CD14-positive monocyte (primary cell): Measurements from ENCODE around the gene ADK. TPM values are rescaled to one million over a fixed set of nuclear protein-coding genes. Genes with fewer than 3 reads are reported as not detected.

Experiments
- DNase-seq, 3 donors: peaks; one replicate each; pipeline ENCODE4 v3.0.0-alpha.2; 2011 to 2022
- H2AFZ ChIP-seq: 2 replicates; pipeline ENCODE4 v1.6.0; 2012; ENCODE audit warnings: mild to moderate bottlenecking, low read depth, low read length, inconsistent platforms; ENCODE audit not compliant: insufficient read depth, poor library complexity, severe bottlenecking
- H3K27ac ChIP-seq, 2 donors: 1 replicate in 1 of 2; 2 replicates in 1 of 2; pipeline ENCODE4 v1.5.1; 2012 to 2013; ENCODE audit warnings: low read length in 2 of 2, control low read depth in 1 of 2, inconsistent platforms in 1 of 2, low read depth in 1 of 2, mild to moderate bottlenecking in 1 of 2
- H3K27me3 ChIP-seq, 2 donors: one replicate each; pipeline versions ENCODE4 v1.6.0 to v1.6.1; 2011 to 2013; ENCODE audit warnings: low read length in 2 of 2; ENCODE audit not compliant: control insufficient read depth in 2 of 2, insufficient read depth in 2 of 2
- H3K36me3 ChIP-seq, 2 donors: replicated peaks in 1 of 2; 1 replicate in 1 of 2; 2 replicates in 1 of 2; pipeline versions ENCODE4 v1.5.1 to v1.6.1; 2012 to 2013; ENCODE audit warnings: low read length in 2 of 2, control low read depth in 1 of 2, inconsistent platforms in 1 of 2, mild to moderate bottlenecking in 1 of 2; ENCODE audit not compliant: insufficient read depth in 2 of 2, control insufficient read depth in 1 of 2
- H3K4me1 ChIP-seq, 2 donors: 1 replicate in 1 of 2; 2 replicates in 1 of 2; pipeline versions ENCODE4 v1.5.1 to v1.6.1; 2012 to 2013; ENCODE audit warnings: low read length in 2 of 2, control low read depth in 1 of 2, inconsistent platforms in 1 of 2, mild to moderate bottlenecking in 1 of 2, moderate library complexity in 1 of 2; ENCODE audit not compliant: insufficient read depth in 2 of 2, control insufficient read depth in 1 of 2
- H3K4me2 ChIP-seq: replicated peaks from 2 replicates; pipeline ENCODE3; 2012; ENCODE audit warnings: low read length, moderate library complexity, mild to moderate bottlenecking; ENCODE audit not compliant: poor library complexity, severe bottlenecking; ENCODE audit errors: extremely low read depth
- H3K4me3 ChIP-seq, 3 experiments: fragments of 200-600 bp in 1 of 3; sonication (generic) in 1 of 3; replicated peaks in 1 of 3; 1 replicate in 2 of 3; 2 replicates in 1 of 3; pipeline ENCODE4 v1.5.1; 2011 to 2013; ENCODE audit warnings: low read length in 3 of 3, mild to moderate bottlenecking in 3 of 3, control low read depth in 2 of 3, low read depth in 2 of 3, inconsistent platforms in 1 of 3, moderate library complexity in 1 of 3
- H3K79me2 ChIP-seq: 2 replicates; pipeline ENCODE4 v1.6.0; 2012; ENCODE audit warnings: mild to moderate bottlenecking, control low read depth, inconsistent platforms, low read length, moderate library complexity; ENCODE audit not compliant: insufficient read depth
- H3K9ac ChIP-seq: 2 replicates; pipeline ENCODE4 v1.6.0; 2017; ENCODE audit warnings: low read length, mild to moderate bottlenecking; ENCODE audit not compliant: insufficient read depth, poor library complexity, severe bottlenecking
- H3K9me3 ChIP-seq, 2 donors: replicated peaks in 1 of 2; 1 replicate in 1 of 2; 2 replicates in 1 of 2; pipeline versions ENCODE4 v1.5.1 to v1.6.1; 2012 to 2013; ENCODE audit warnings: low read length in 2 of 2, control low read depth in 1 of 2; ENCODE audit not compliant: control insufficient read depth in 1 of 2, insufficient read depth in 1 of 2
- H4K20me1 ChIP-seq: 2 replicates; pipeline ENCODE4 v1.6.0; 2012; ENCODE audit warnings: mild to moderate bottlenecking, low read length, control low read depth, moderate library complexity; ENCODE audit not compliant: insufficient read depth
- H3K27ac Mint-ChIP-seq, 7 donors: one replicate each; pipeline ENCODE4 v1.8.0; 2020; ENCODE audit warnings: mild to moderate bottlenecking in 7 of 7, mixed read lengths in 7 of 7, moderate library complexity in 6 of 7, inconsistent platforms in 2 of 7
- H3K27me3 Mint-ChIP-seq, 3 donors: one replicate each; pipeline ENCODE4 v1.8.0; 2021 to 2022; ENCODE audit warnings: low read depth in 3 of 3, mild to moderate bottlenecking in 3 of 3, mixed read lengths in 3 of 3, moderate library complexity in 3 of 3, inconsistent platforms in 1 of 3
- H3K36me3 Mint-ChIP-seq, 2 donors: one replicate each; pipeline ENCODE4 v1.8.0; 2020; ENCODE audit warnings: mixed read lengths in 2 of 2, inconsistent platforms in 1 of 2, mild to moderate bottlenecking in 1 of 2
- H3K4me1 Mint-ChIP-seq: one replicate; pipeline ENCODE4 v1.8.0; 2020; ENCODE audit warnings: mild to moderate bottlenecking, mixed read lengths
- H3K4me3 Mint-ChIP-seq, 2 donors: one replicate each; pipeline ENCODE4 v1.8.0; 2020; ENCODE audit warnings: mild to moderate bottlenecking in 2 of 2, mixed read lengths in 2 of 2, moderate library complexity in 1 of 2
- H3K9me3 Mint-ChIP-seq, 7 donors: one replicate each; pipeline ENCODE4 v1.8.0; 2020 to 2022; ENCODE audit warnings: mixed read lengths in 7 of 7, mild to moderate bottlenecking in 6 of 7, moderate library complexity in 6 of 7, inconsistent platforms in 2 of 7
- CTCF ChIP-seq: fragments of 200-600 bp; IDR thresholded peaks from one replicate; pipeline ENCODE4 v1.8.0; 2022; ENCODE audit warnings: antibody characterized with exemption, mild to moderate bottlenecking
- WGBS: methylation state at CpG from one replicate; pipeline ENCODE4 v1.1.5; 2013; ENCODE audit warnings: missing lambda C conversion rate; ENCODE audit not compliant: insufficient coverage; 5-methylcytosine and 5-hydroxymethylcytosine counted together
- intact Hi-C, 2 donors: fragments of 100-400 bp; cut with micrococcal nuclease; formaldehyde crosslinking; loops; one replicate each; pipeline versions ENCODE4 v1.15.0 to v1.15.1; 2023
- polyA plus RNA-seq, 3 donors: library from polyadenylated mRNA; depleted of rRNA in 1 of 3; unstranded in 2 of 3; stranded (reverse) in 1 of 3; fragments of 300-500 nt in 2 of 3; fragments of >200 nt in 1 of 3; fragmentation: Illumina TruSeq in 2 of 3; gene quantifications; 1 replicate in 2 of 3; 2 replicates in 1 of 3; pipeline ENCODE4 v1.2.3, GENCODE V29; 2012 to 2021

ADK gene
- polyA plus RNA-seq, 3 donors = 6.4 to 38.2 (median 35.7) TPM

GRCh38 chr10:74556072-74556705 lies 405.2 kb downstream of the ADK start:
- Mint-ChIP-seq H3K27ac (no peak overlapping the region), H3K4me3 (no peak overlapping the region), H3K36me3 (peaks cover 2 to 16% of the 10 kb centered on the region in 2 donors), H3K4me1 (no peaks in the 10 kb centered on the region), H3K9me3 (no peaks in the 10 kb centered on the region), H3K27me3 (peaks cover 0 to 2% (median 0%) of the 10 kb centered on the region in 3 donors)
- H3K36me3 ChIP-seq = peaks cover 0 to 5% of the 10 kb centered on the region in 2 donors
- no peaks in the 10 kb centered on the region for H3K9me3 ChIP-seq
- no peak for DNase-seq
- no peaks in the 10 kb centered on the region for H3K79me2 ChIP-seq
- no peak overlapping the region for H2AFZ ChIP-seq
- no peak overlapping the region for H3K4me3 ChIP-seq
- no peak overlapping the region for H3K27ac ChIP-seq
- H3K27me3 ChIP-seq = no peaks in the 10 kb centered on the region
- H3K9ac ChIP-seq = no peak overlapping the region
- no peaks in the 10 kb centered on the region for H3K4me1 ChIP-seq
- TF ChIP-seq CTCF = no peak
- no CpG with 5 or more reads among the region's 2 CpGs for WGBS
- no peak overlapping the region for H3K4me2 ChIP-seq
- intact Hi-C loops = no loop called here
- no peaks in the 10 kb centered on the region for H4K20me1 ChIP-seq

GRCh38 chr10:74557098-74557497 lies 406.1 kb downstream of the ADK start:
- Histone ChIP-seq H3K9me3 (no peaks in the 10 kb centered on the region), H4K20me1 (no peaks in the 10 kb centered on the region), H3K4me2 (no peak overlapping the region), H3K27me3 (no peaks in the 10 kb centered on the region), H2AFZ (no peak overlapping the region), H3K36me3 (peaks cover 0 to 5% of the 10 kb centered on the region in 2 donors), H3K4me3 (no peak overlapping the region), H3K79me2 (no peaks in the 10 kb centered on the region), H3K4me1 (no peaks in the 10 kb centered on the region), H3K27ac (no peak overlapping the region), H3K9ac (no peak overlapping the region)
- WGBS = no CpG with 5 or more reads among the region's 1 CpG
- TF ChIP-seq CTCF = no peak
- no peaks in the 10 kb centered on the region for H3K9me3 Mint-ChIP-seq
- no peak overlapping the region for H3K27ac Mint-ChIP-seq
- no peak for DNase-seq
- H3K4me1 Mint-ChIP-seq = no peaks in the 10 kb centered on the region
- peaks cover 2 to 16% of the 10 kb centered on the region in 2 donors for H3K36me3 Mint-ChIP-seq
- peaks cover 0 to 2% (median 0%) of the 10 kb centered on the region in 3 donors for H3K27me3 Mint-ChIP-seq
- H3K4me3 Mint-ChIP-seq = no peak overlapping the region
- intact Hi-C loops = no loop called here
